GM10266 (cell line): ENCODE measurements around the gene KRTAP10-5.

ENCODE experiments used
- DNase-seq: peaks from one replicate; pipeline ENCODE4 v3.0.0; 2012; ENCODE audit errors: extremely low spot score
- TF ChIP-seq, protein P1 (sequence below): IDR thresholded peaks from 2 replicates; pipeline ENCODE4 v1.5.1; 2012; ENCODE audit warnings: mild to moderate bottlenecking, low read depth; ENCODE audit not compliant: control insufficient read depth, insufficient read depth; ENCODE audit errors: missing control alignments

KRTAP10-5 gene

DNA sequence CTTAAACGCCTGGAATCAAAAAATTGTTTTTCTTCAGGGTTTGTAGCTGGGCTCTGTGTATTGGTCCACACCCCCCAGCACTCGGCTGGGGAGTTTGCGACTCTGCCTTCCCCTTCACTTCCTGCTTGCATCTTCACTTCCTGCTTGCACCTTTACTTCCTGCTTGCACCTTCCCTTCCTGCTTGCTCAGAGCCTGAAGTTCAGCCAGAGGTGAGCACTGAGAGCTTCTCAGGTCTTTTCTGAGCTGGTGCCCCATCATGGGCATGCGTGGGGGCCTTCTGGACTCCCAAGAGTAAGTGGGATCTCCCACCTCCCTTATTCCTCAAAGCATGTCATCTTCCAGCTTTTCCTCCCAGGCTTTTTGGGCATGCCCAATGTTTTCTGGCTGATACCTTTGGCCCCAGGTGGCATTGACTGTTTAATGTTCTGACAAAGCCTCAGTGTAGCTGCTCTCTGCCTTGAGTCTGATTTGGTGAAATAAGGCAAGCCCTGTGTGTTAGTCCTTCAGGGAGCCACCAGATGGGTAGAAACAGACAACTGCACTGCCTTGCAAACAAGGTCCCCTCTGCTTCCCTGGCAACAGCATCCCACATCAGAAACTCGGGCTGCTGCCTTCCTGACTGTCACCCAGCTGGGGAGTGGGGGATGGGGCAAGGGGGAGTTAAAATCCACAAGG lies 32.6 kb downstream of the KRTAP10-5 start:
- DNase-seq, result no peak
- TF ChIP-seq, protein P1, sequence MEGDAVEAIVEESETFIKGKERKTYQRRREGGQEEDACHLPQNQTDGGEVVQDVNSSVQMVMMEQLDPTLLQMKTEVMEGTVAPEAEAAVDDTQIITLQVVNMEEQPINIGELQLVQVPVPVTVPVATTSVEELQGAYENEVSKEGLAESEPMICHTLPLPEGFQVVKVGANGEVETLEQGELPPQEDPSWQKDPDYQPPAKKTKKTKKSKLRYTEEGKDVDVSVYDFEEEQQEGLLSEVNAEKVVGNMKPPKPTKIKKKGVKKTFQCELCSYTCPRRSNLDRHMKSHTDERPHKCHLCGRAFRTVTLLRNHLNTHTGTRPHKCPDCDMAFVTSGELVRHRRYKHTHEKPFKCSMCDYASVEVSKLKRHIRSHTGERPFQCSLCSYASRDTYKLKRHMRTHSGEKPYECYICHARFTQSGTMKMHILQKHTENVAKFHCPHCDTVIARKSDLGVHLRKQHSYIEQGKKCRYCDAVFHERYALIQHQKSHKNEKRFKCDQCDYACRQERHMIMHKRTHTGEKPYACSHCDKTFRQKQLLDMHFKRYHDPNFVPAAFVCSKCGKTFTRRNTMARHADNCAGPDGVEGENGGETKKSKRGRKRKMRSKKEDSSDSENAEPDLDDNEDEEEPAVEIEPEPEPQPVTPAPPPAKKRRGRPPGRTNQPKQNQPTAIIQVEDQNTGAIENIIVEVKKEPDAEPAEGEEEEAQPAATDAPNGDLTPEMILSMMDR, result no peak

DNA sequence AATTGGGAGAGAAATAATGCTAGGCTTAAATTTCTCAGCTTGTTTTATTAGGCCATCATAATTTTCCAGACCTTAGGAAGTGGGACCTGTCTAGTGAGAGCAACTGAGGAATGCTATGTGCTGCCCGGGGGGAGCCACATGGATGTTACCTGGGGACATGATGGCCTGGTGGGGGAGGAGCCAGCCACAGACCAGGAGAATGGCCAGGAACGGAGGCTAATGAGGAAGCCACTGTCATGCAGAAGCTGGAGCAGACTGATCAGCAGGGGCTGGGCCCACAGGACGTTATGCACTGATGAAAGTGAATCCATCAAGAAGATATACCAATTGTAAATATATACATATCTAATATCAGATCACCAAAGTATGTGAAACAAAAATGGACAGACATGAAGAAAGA lies 35.8 kb downstream of the KRTAP10-5 start:
- DNase-seq, result no peak
- TF ChIP-seq, protein P1, result no peak

DNA sequence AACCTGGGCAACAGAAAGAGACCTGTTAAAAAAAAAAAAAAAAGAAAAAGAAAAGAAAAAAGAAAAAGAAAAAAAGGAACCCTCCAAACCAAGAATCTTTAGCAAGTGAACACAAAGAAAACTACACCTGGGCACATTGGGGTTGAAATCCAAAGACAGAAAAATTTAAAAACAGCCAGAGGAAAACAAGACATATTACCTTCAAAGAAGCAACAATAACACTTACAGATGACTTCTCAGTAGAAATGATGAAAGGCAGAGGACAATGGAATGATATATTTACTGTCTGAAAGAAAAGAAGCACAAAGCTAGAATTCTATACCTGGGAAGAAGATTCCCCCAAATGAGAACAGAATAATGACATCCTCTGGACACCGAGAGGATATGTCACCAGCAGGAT lies 37.7 kb downstream of the KRTAP10-5 start:
- DNase-seq, result no peak
- TF ChIP-seq, protein P1, result no peak

DNA sequence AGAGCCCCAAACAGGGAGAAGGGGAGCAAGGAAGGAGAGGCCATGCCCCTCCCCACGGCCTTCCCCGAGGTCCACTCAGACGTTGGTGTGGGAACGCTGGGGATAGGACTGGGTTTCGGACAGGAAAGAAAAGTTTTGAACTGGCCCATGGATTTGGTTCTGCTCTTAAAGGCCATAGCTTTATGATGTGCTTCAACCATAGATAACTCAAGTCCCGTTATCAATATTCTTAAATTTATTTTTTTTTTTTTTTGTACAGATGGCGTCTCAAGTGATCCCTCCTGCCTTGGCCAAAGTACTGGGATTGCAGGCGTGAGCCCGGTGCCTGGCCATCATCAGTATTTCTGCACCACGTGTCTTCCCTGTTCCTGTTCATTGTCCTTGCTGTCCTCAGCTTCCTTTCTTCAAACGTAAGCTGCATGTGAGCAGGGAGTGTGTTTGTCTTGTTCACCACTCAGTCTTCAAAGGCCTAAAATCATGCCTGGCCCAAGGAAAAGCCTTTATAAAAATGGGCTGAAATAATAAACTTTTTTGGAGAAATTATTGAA lies 39.6 kb downstream of the KRTAP10-5 start:
- TF ChIP-seq, protein P1, result no peak
- no peak for DNase-seq

DNA sequence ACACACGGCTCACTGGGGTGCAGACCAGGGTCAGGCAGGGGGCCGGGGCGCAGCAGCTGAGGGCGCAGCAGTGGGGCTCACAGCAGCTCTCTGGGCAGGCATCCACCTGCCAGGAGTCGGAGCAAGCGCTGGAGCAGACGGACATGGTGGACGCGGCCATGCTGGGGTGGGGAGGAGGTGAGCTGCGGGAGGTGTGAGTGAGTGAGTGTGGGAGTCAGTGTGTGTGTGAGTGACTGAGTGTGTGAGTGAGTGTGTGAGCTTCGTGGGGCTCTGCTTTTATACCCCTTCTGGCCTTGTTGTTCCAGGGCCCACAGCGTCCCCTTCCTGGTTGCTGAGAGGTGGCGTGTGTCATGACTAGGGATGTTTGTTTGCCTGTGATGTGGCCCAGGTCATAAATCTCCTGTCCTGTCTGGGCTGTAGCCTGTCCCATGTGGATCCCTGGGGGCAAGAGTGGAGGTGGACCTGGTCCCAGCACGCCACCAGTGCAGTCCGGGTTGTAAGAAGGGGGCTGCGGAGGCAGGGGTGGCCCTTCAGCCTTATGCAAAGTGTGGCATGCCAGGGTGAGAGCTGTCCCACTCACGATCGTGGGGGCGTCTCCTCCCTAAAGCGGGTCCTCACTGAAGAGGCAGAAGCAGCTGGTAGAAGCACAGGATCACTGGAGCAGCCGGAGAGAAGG lies 40.3 kb downstream of the KRTAP10-5 start, which contains the start of gene KRTAP10-1:
Gene KRTAP10-1 (minus strand): TSS at position 205 of the 676 bp plus-strand sequence. CDS start 45 bp downstream, at position 160.
- DNase-seq, result no peak
- TF ChIP-seq, protein P1, result no peak

DNA sequence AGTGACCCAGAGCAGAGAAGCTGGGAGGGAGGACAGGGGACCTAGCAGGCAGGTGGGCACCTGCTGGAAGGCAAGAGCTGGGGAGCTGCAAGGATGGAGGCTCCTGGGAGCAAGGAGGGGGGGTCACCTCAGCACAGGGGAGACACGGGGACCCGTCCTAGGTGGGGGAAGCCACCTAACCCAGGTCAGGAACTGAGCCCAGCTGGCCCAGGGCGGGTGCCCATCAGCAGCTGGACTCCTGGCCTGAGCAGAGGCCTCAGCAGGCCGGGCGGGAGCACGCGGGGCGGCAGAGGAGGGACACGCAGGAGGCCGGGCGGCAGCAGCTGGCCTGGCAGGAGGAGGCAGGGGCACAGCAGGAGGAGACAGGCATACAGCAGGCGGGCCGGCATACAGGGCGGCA lies 41.4 kb downstream of the KRTAP10-5 start:
- TF ChIP-seq, protein P1, result no peak
- no peak for DNase-seq
